A549 treated with RU486 at 1 μM for 4 hours (cell line): ENCODE data around the gene FLVCR1. TPM values are rescaled to one million over a fixed set of nuclear protein-coding genes. Genes with fewer than 3 reads are reported as not detected.

Experiments
- total RNA-seq: library from RNA; stranded (reverse); fragments of 200-300 nt; extraction: Qiagen RNA extraction; gene quantifications from 5 replicates; pipeline ENCODE4 v1.2.3, GENCODE V29; 2022; ENCODE audit warnings: low read depth

The FLVCR1 gene
- 9.0 to 18.2 TPM (median 17.2 TPM) in 5 replicates for total RNA-seq

DNA sequence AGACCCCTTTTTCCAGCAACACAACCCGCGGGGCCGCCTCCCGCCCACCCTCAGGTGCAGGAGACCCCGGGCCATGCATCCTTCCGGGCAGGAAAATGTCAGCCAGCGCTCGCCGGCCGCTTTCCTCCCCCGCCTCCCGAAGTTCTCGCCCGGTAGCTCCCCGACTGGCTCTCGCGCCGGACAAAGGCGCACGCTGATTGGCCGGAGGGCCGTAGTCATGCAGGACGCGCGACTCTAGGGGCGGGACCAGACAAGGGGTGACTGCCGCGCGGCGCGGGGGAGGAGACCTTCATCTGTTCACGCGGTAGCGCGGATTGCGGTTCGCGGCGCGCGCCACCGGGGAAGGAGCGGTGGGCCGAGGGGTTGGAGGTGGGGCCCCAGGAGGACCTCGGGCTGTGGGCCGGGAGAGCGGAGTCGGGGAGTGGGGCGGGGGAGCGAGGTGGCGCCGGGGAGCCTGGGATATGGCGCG lies at the start of gene FLVCR1:
FLVCR1 (plus strand) TSS at position 284 of the 469 bp plus-strand sequence; CDS start at position 462, 178 bp downstream.

DNA sequence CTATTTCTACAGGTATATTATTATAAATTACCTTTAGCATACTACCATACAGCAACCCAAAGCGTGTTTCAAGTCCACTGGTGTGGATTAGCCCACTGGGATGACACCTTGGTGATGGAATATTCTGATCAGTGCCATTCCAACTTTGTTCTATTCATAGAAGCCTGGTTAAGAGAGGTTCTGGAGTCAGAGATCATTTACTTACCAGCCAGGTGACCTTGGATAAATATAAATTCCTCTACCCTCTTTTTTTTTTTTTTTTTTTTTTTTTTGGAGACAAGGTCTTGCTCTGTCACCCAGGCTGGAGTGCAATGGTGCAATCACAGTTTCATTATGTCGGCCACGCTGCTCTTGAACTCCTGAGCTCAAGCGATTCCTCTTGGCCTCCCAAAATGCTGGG lies 10.5 kb upstream of the FLVCR1 start, which contains the start of gene SPATA45:
SPATA45 (minus strand) TSS at position 101 of the 400 bp plus-strand sequence. CDS start 11,500 bp downstream, outside the sequence.

Other genes with a start within 250 kb of the FLVCR1 start
- 32.7 to 51.8 TPM (median 44.0 TPM) in 5 replicates for gene ATF3, start 249.5 kb upstream of the FLVCR1 start, total RNA-seq
- 18.4 to 34.7 TPM (median 32.8 TPM) in 5 replicates for gene BATF3, start 158.4 kb upstream of the FLVCR1 start, total RNA-seq
- 26.8 to 41.6 TPM (median 29.4 TPM) in 5 replicates for gene NSL1, start 66.5 kb upstream of the FLVCR1 start, total RNA-seq
- 11.8 to 13.8 TPM (median 13.3 TPM) in 5 replicates for gene TATDN3, start 66.4 kb upstream of the FLVCR1 start, total RNA-seq
- not detected in 5 replicates for gene SPATA45, start 10.6 kb upstream of the FLVCR1 start, total RNA-seq
- gene VASH2, start 92.3 kb downstream of the FLVCR1 start, total RNA-seq: 2.6 to 3.8 TPM (median 3.5 TPM) in 5 replicates
- gene ANGEL2, start 157.6 kb downstream of the FLVCR1 start, total RNA-seq: 10.8 to 17.1 TPM (median 16.2 TPM) in 5 replicates
- 7.4 to 12.0 TPM (median 10.6 TPM) in 5 replicates for gene RPS6KC1, start 193.0 kb downstream of the FLVCR1 start, total RNA-seq